Right cardiac atrium (tissue), 5 donors: ENCODE results near the gene TMEM176A. TPM values are rescaled to one million over a fixed set of nuclear protein-coding genes. Genes with fewer than 3 reads are reported as not detected.

ENCODE experiments used
- ATAC-seq, 2 donors: fragments of 200-7000 bp; cut with Tn5 transposase; one replicate each; pipeline versions ENCODE4 v1.8.0 to v1.9.1; 2020; ENCODE audit warnings: moderate library complexity in 2 of 2, mild to moderate bottlenecking in 1 of 2
- DNase-seq, 3 donors: peaks; one replicate each; pipeline ENCODE4 v3.0.0-alpha.2; 2020
- H3K27ac ChIP-seq: one replicate; pipeline ENCODE4 v1.5.1; 2013; ENCODE audit warnings: mild to moderate bottlenecking, low read length, control low read depth, moderate library complexity
- H3K27me3 ChIP-seq: one replicate; pipeline ENCODE4 v1.6.1; 2013; ENCODE audit not compliant: control insufficient read depth, insufficient read depth
- H3K4me1 ChIP-seq: one replicate; pipeline ENCODE4 v1.6.1; 2013; ENCODE audit warnings: low read length; ENCODE audit not compliant: control insufficient read depth, insufficient read depth
- H3K4me3 ChIP-seq: one replicate; pipeline ENCODE4 v1.5.1; 2013; ENCODE audit warnings: low read length, control low read depth
- H3K9me3 ChIP-seq: one replicate; pipeline ENCODE4 v1.6.1; 2013; ENCODE audit warnings: low read length; ENCODE audit not compliant: control insufficient read depth
- WGBS: extraction: QIAGEN DNeasy Blood & Tissue Kit; methylation state at CpG from one replicate; pipeline ENCODE4 v1.1.7; 2013; 5-methylcytosine and 5-hydroxymethylcytosine counted together
- intact Hi-C, 4 donors: fragments of 100-400 bp; cut with DNase I; formaldehyde crosslinking; loops; one replicate each; pipeline versions ENCODE4 v1.11.0 to v1.14.0; 2022 to 2023
- polyA plus RNA-seq: library from polyadenylated mRNA; stranded (reverse); fragments of 200-250 nt; gene quantifications from one replicate; pipeline ENCODE4 v1.2.3, GENCODE V29; 2013
- total RNA-seq, 4 donors: library from RNA; stranded (reverse); fragmentation: NEBNext Ultra II Directional; extraction: Animal tissue kit (Norgen Biotek cat#: 25700); gene quantifications; one replicate each; pipeline ENCODE4 v1.2.1, GENCODE V29; 2021
- donor health status: healthy with polysubstance abuse.
- donor health status: DM: no; HTN: yes; CAD: no.
- donor health status: DM: no; HTN: no; CAD: no.
- donor health status: DM: no; HTN: yes; CAD: no; lungs with severe emphysema.
- donor health status: DM: yes; HTN: yes; CAD: no.

TMEM176A gene
- total and polyA plus RNA-seq, 5 donors, result 50.8 to 167 (median 99.0) TPM

DNA sequence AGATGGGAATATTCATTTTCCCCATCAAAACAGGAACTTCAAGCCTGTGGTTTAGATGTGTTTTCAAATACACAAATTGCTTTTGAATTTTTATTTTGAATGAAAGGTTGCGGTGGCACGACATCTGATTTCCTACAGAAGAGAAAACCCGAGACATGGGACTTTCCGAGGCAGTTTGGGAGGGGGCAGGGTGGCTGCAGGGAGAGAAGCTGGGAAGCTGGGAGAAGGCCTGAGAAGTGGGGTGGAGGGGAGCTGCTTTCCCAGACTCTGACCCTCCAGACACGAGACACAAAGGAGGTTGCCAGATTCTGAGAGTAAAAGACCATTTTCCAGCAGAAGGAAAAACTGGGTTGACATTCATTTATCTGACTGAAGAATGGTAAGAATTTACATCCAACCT lies 19.6 kb downstream of the TMEM176A start:
- no peaks in the 10 kb centered on the region for H3K27me3 ChIP-seq
- H3K9me3 ChIP-seq, result no peaks in the 10 kb centered on the region
- 40% methylated on average over 5 of the region's 5 CpGs for WGBS
- H3K4me1 ChIP-seq, result no peaks in the 10 kb centered on the region
- no peak overlapping the region for H3K4me3 ChIP-seq
- no peak overlapping the region for H3K27ac ChIP-seq
- no peak for ATAC-seq
- intact Hi-C loops, result no loop called here
- DNase-seq, result no peak

DNA sequence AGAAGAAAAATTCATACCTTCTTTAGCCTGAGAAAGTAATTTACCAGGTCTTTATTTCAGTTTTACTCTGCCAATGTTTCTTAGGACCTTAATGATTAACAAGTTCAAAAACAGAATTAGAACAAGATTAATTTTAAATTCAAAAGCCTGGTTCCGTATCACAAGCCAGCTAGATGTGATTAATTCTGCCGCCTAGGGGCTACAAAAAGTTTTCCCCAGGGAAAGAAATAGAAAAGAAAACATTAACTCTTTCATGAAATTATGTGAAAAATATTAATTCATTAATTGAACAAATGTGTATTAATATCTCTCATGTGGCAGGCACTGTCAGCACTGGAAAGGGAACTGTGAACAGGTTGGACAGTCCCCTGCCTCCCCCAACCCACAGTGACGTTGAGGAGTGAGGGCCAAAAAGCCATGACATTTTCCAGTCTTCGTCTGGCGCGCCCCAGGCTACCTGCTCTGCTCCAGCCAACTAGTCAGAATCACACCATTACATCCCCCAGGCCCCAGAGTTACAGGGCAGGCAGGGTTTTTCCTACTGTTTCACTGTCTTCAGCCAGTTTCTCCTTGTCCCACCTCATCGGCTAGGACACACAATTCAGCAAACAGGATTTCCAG lies 20.1 kb downstream of the TMEM176A start:
- no peaks in the 10 kb centered on the region for H3K27me3 ChIP-seq
- H3K27ac ChIP-seq, result no peak overlapping the region
- no peaks in the 10 kb centered on the region for H3K9me3 ChIP-seq
- H3K4me1 ChIP-seq, result no peaks in the 10 kb centered on the region
- no peak for DNase-seq
- no peak overlapping the region for H3K4me3 ChIP-seq
- ATAC-seq, result no peak
- intact Hi-C loops, result no loop called here
- WGBS, result 68% methylated on average over 7 of the region's 7 CpGs

GRCh38 chr7:150823043-150823442 lies 22.5 kb downstream of the TMEM176A start:
- Histone ChIP-seq H3K27me3 (no peaks in the 10 kb centered on the region), H3K4me1 (no peaks in the 10 kb centered on the region), H3K27ac (no peak overlapping the region), H3K4me3 (no peak overlapping the region), H3K9me3 (no peaks in the 10 kb centered on the region)
- ATAC-seq (no peak), DNase-seq (no peak)
- intact Hi-C loops, result no loop called here
- WGBS, result 74% methylated on average over 8 of the region's 8 CpGs

DNA sequence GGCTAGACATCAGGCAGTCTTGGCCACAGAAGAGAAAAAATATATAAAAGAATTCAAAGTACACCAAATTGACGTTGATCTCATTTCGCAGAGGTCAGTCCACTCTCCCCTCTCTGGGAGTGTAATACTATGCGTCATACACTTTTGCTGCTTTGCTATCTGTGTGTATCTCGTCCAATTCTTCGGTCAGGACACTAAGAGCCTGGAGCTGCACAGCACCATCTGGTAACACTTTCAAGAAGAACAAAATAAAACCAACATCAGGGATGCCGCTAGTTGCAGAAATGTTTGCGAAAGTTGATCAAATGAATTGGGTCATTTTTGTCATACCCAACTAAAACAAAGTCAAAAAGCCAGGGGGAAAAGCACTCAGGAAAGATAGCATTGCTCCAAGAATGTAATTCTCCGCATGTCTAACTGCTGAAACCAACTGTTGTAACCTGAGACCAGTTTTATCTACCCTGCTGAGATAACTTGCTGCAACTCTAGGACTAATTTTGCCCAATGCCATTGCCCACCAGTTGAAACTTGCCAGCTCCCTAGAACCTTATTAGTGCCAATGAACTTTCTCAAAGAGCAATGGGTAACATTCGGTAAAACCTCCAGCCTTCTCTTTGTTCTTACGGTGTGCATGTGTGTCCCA lies 23.0 kb downstream of the TMEM176A start:
- intact Hi-C loops, result no loop called here
- WGBS, result 58% methylated on average over 10 of the region's 10 CpGs
- H3K27ac ChIP-seq, result peak overlapping the region; percentile 16
- no peak overlapping the region for H3K4me3 ChIP-seq
- H3K9me3 ChIP-seq, result no peaks in the 10 kb centered on the region
- no peaks in the 10 kb centered on the region for H3K27me3 ChIP-seq
- peak in 1 of 3 donors; percentile 55 for DNase-seq
- peak; percentile 80 to 89 for ATAC-seq
- no peaks in the 10 kb centered on the region for H3K4me1 ChIP-seq

DNA sequence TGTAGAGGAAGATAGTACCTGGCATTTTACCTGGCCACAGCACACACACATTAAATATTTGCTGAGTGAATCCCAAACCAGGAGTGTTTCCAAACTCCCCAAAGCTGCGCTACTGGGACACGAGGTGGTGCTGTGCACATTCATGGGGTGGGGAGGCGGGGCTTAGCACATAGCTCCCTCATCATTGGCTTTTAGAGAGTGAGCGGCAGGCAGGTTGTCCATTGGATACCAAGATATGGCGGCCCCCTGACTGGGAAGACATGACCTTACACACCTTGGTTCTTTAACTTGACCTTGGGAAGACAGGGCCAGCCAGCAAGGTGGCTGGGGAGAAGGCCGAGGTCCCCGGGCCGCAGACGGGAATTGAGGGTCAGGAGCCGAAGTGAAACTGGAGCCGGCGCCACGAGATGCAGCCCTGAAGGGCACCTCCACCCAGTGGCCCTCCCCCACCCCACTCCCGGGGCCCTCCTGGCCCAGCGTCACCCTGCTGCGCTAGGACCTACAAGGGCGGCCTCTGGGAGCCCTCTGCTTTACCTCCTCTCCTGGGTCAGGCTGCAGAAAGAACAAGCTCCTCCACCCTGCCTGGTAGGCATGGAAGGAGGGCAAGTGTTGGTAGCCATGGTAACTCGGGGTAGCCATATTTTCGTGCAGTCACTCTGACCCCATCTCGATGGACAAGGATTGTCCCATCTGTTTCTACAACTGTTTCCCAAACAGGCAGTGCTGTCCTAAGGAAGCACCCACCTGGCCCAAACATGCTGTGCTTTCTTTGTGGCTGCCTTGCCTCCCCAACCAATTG lies 24.0 kb downstream of the TMEM176A start:
- DNase-seq, result peak in 1 of 3 donors; percentile 59
- H3K27ac ChIP-seq, result peak overlapping the region; percentile 31
- intact Hi-C loops, result no loop called here

DNA sequence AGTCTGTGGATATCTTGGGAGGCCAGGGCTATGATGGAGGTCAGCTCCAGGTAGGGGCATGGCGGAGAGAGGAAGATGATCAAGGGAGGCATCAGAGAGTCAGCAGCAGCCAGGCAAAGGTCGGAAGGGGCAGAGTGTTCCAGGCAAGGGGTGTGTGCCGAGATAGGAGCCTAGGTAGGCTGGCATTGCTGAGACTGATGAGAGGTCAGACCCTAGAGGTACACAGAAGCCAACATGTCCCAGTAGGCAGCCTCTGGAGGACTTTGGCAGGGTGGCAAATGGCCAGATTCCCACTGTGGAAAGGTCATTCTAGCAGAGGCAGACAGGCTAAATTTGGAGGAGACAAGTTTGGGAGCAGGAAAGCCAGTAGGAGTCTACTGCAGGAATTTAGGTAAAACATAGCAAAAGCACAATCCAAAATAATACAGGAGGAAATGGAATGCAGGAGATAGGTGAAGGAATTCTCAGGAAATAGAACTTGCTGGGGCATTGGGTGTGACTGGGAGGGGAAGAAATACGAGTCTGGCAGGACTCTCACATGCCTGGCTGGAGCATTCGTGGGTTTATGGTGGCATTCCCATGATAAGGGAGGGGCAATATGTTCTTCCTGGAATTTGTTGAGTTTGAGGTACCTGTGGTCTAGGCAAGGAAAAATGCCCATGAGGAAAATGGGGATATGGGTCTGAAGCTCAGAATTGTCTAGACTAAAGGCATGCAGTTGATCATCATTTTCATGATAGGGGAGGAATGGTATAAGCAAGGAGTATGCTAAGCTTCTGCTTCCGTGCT lies 25.7 kb downstream of the TMEM176A start:
- 55% methylated on average over 6 of the region's 6 CpGs for WGBS
- Histone ChIP-seq H3K9me3 (no peaks in the 10 kb centered on the region), H3K27me3 (no peaks in the 10 kb centered on the region), H3K27ac (peak overlapping the region; percentile 25), H3K4me1 (no peaks in the 10 kb centered on the region), H3K4me3 (no peak overlapping the region)
- intact Hi-C loops, result no loop called here
- DNase-seq (peak; percentile 46 to 77 (median 72)), ATAC-seq (peak; percentile 61 to 66)

More for the DNA sequence above, 24.0 kb downstream of the TMEM176A start:
- no peak overlapping the region for H3K4me3 ChIP-seq
- ATAC-seq, result peak in 1 of 2 donors; percentile 30
- whole genome bisulfite sequencing, result 94% methylated on average over 20 of the region's 20 CpGs
- H3K4me1 ChIP-seq, result no peaks in the 10 kb centered on the region
- no peaks in the 10 kb centered on the region for H3K27me3 ChIP-seq
- H3K9me3 ChIP-seq, result no peaks in the 10 kb centered on the region

- 66% methylated on average over 2 of the region's 2 CpGs for WGBS
- intact Hi-C loops, result no loop called here
Measured at GRCh38 chr7:150828384-150828783, 27.8 kb downstream of the TMEM176A start.

DNA sequence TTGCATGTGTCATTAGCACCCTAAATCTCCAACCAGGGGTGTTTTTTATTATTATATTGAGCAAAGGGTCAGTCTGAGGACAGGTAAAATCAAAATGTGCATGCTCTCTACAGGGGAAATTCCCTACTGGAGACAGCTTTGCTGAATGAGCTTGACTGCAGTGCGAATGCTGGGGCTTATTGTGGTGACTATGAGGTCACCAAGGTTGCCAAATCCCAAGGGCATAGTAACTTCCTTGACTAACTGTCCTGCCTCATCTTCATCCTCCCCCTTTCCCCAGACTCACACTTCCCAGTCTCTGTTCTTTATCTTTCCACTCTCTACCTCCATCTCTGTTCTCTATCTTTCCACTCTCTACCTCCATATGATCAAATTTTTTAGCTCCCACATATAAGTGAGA lies 28.9 kb downstream of the TMEM176A start:
- H3K4me3 ChIP-seq, result no peak overlapping the region
- intact Hi-C loops, result no loop called here
- no peak for ATAC-seq
- no peaks in the 10 kb centered on the region for H3K4me1 ChIP-seq
- no peaks in the 10 kb centered on the region for H3K27me3 ChIP-seq
- no peaks in the 10 kb centered on the region for H3K9me3 ChIP-seq
- 66% methylated on average over 1 of the region's 1 CpG for WGBS
- no peak overlapping the region for H3K27ac ChIP-seq
- no peak for DNase-seq

More at GRCh38 chr7:150828384-150828783, 27.8 kb downstream of the TMEM176A start:
- no peaks in the 10 kb centered on the region for H3K4me1 ChIP-seq
- no peaks in the 10 kb centered on the region for H3K9me3 ChIP-seq
- H3K27ac ChIP-seq, result no peak overlapping the region
- H3K4me3 ChIP-seq, result no peak overlapping the region
- ATAC-seq, result no peak
- DNase-seq, result no peak
- no peaks in the 10 kb centered on the region for H3K27me3 ChIP-seq

DNA sequence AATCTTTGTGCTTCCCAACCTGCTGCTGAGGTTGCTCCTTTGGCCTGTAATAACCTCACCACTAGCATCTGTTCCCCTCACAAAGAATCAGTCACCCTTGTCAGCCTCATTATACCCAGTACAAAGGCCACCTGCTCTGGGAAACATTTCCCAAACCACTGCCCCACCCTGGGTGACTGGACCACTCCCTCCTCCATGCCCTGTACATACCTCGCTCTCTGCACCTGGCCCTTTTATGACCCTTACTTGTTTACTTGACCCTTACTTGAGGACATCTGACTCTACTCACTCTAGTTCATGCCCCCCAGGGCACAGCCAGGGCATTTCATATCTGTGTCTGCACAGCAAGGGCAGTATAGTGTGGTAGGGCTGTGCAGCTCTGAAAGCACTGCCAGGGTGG lies 30.4 kb downstream of the TMEM176A start:
- Histone ChIP-seq H3K4me1 (no peaks in the 10 kb centered on the region), H3K4me3 (no peak overlapping the region), H3K27me3 (no peaks in the 10 kb centered on the region), H3K27ac (no peak overlapping the region), H3K9me3 (no peaks in the 10 kb centered on the region)
- no peak for DNase-seq
- peak in 1 of 2 donors; percentile 46 for ATAC-seq
- 43% methylated on average over 1 of the region's 1 CpG for WGBS
- intact Hi-C loops, result no loop called here

- H3K27me3 ChIP-seq, result no peaks in the 10 kb centered on the region
- DNase-seq (no peak), ATAC-seq (no peak)
- no peaks in the 10 kb centered on the region for H3K9me3 ChIP-seq
- intact Hi-C loops, result no loop called here
- H3K4me3 ChIP-seq, result no peak overlapping the region
- H3K27ac ChIP-seq, result no peak overlapping the region
- H3K4me1 ChIP-seq, result no peaks in the 10 kb centered on the region
- 66% methylated on average over 1 of the region's 1 CpG for WGBS
Measured at GRCh38 chr7:150831851-150832250, 31.3 kb downstream of the TMEM176A start.
